ENCODE measurements around the gene AP2B1. TPM values are rescaled to one million over a fixed set of nuclear protein-coding genes. Genes with fewer than 3 reads are reported as not detected.

The AP2B1 gene
- total RNA-seq, 2 experiments from 2014 or later = 147 to 150 TPM

GRCh38 chr17:35713069-35713728 is 126.1 kb downstream of the AP2B1 start:
- Mint-ChIP-seq H3K4me1 (peaks cover 10% of the 10 kb centered on the region), H3K27me3 (no peaks in the 10 kb centered on the region), H3K27ac (no peak overlapping the region), H3K36me3 (peaks cover 21% of the 10 kb centered on the region), H3K9me3 (no peaks in the 10 kb centered on the region), H3K4me3 (no peak overlapping the region)
- DNase-seq = no peak

- H3K27ac Mint-ChIP-seq = no peak overlapping the region
- no peak overlapping the region for H3K4me3 Mint-ChIP-seq
These were observed 127.9 kb downstream of the AP2B1 start for GRCh38 chr17:35714988-35715387.

GRCh38 chr17:35715416-35715815 is 128.3 kb downstream of the AP2B1 start:
- no peak for DNase-seq
- H3K4me3 Mint-ChIP-seq = no peak overlapping the region
- H3K9me3 Mint-ChIP-seq = no peaks in the 10 kb centered on the region
- peaks cover 3% of the 10 kb centered on the region for H3K4me1 Mint-ChIP-seq
- no peaks in the 10 kb centered on the region for H3K27me3 Mint-ChIP-seq
- peaks cover 17% of the 10 kb centered on the region for H3K36me3 Mint-ChIP-seq
- no peak overlapping the region for H3K27ac Mint-ChIP-seq

More at GRCh38 chr17:35714988-35715387, 127.9 kb downstream of the AP2B1 start:
- DNase-seq = no peak
- Mint-ChIP-seq H3K27me3 (no peaks in the 10 kb centered on the region), H3K36me3 (peaks cover 19% of the 10 kb centered on the region), H3K9me3 (no peaks in the 10 kb centered on the region), H3K4me1 (peaks cover 3% of the 10 kb centered on the region)

GRCh38 chr17:35716173-35716572 is 129.1 kb downstream of the AP2B1 start:
- H3K27me3 Mint-ChIP-seq = no peaks in the 10 kb centered on the region
- H3K4me1 Mint-ChIP-seq = peaks cover 1% of the 10 kb centered on the region

GRCh38 chr17:35716897-35717465 is 129.9 kb downstream of the AP2B1 start:
- H3K27me3 Mint-ChIP-seq = no peaks in the 10 kb centered on the region
- no peaks in the 10 kb centered on the region for H3K9me3 Mint-ChIP-seq
- H3K36me3 Mint-ChIP-seq = peaks cover 14% of the 10 kb centered on the region
- H3K4me3 Mint-ChIP-seq = no peak overlapping the region
- H3K27ac Mint-ChIP-seq = no peak overlapping the region
- no peaks in the 10 kb centered on the region for H3K4me1 Mint-ChIP-seq
- no peak for DNase-seq

More at GRCh38 chr17:35716173-35716572, 129.1 kb downstream of the AP2B1 start:
- no peak overlapping the region for H3K4me3 Mint-ChIP-seq
- no peaks in the 10 kb centered on the region for H3K9me3 Mint-ChIP-seq
- peaks cover 15% of the 10 kb centered on the region for H3K36me3 Mint-ChIP-seq
- DNase-seq = no peak
- no peak overlapping the region for H3K27ac Mint-ChIP-seq

- H3K4me1 Mint-ChIP-seq = no peaks in the 10 kb centered on the region
- H3K36me3 Mint-ChIP-seq = peaks cover 14% of the 10 kb centered on the region
- no peak overlapping the region for H3K4me3 Mint-ChIP-seq
- no peak overlapping the region for H3K27ac Mint-ChIP-seq
- H3K27me3 Mint-ChIP-seq = no peaks in the 10 kb centered on the region
- no peaks in the 10 kb centered on the region for H3K9me3 Mint-ChIP-seq
- no peak for DNase-seq
These were observed 130.4 kb downstream of the AP2B1 start for GRCh38 chr17:35717475-35717874.

- Mint-ChIP-seq H3K27ac (no peak overlapping the region), H3K4me3 (no peak overlapping the region), H3K27me3 (no peaks in the 10 kb centered on the region), H3K36me3 (peaks cover 13% of the 10 kb centered on the region), H3K9me3 (no peaks in the 10 kb centered on the region), H3K4me1 (no peaks in the 10 kb centered on the region)
- DNase-seq = no peak
These were observed 136.6 kb downstream of the AP2B1 start for GRCh38 chr17:35723735-35724134.

GRCh38 chr17:35725058-35725457 is 137.9 kb downstream of the AP2B1 start:
- H3K4me1 Mint-ChIP-seq = peaks cover 1% of the 10 kb centered on the region
- no peaks in the 10 kb centered on the region for H3K27me3 Mint-ChIP-seq
- DNase-seq = no peak
- H3K9me3 Mint-ChIP-seq = no peaks in the 10 kb centered on the region
- H3K36me3 Mint-ChIP-seq = peaks cover 10% of the 10 kb centered on the region
- H3K27ac Mint-ChIP-seq = no peak overlapping the region
- H3K4me3 Mint-ChIP-seq = no peak overlapping the region

- DNase-seq = no peak
- H3K4me3 Mint-ChIP-seq = no peak overlapping the region
- H3K27me3 Mint-ChIP-seq = no peaks in the 10 kb centered on the region
- H3K36me3 Mint-ChIP-seq = peaks cover 13% of the 10 kb centered on the region
- peaks cover 7% of the 10 kb centered on the region for H3K4me1 Mint-ChIP-seq
- H3K9me3 Mint-ChIP-seq = no peaks in the 10 kb centered on the region
- H3K27ac Mint-ChIP-seq = no peak overlapping the region
These were observed 138.6 kb downstream of the AP2B1 start for GRCh38 chr17:35725802-35726126.

GRCh38 chr17:35726127-35726952 is 139.2 kb downstream of the AP2B1 start:
- Mint-ChIP-seq H3K9me3 (no peaks in the 10 kb centered on the region), H3K27ac (no peak overlapping the region), H3K36me3 (peaks cover 16% of the 10 kb centered on the region), H3K4me1 (peaks cover 12% of the 10 kb centered on the region), H3K27me3 (no peaks in the 10 kb centered on the region), H3K4me3 (no peak overlapping the region)
- no peak for DNase-seq

GRCh38 chr17:35726953-35727460 is 139.9 kb downstream of the AP2B1 start:
- H3K4me1 Mint-ChIP-seq = peaks cover 12% of the 10 kb centered on the region
- peaks cover 16% of the 10 kb centered on the region for H3K36me3 Mint-ChIP-seq
- no peaks in the 10 kb centered on the region for H3K9me3 Mint-ChIP-seq
- H3K27me3 Mint-ChIP-seq = no peaks in the 10 kb centered on the region
- H3K4me3 Mint-ChIP-seq = no peak overlapping the region
- no peak overlapping the region for H3K27ac Mint-ChIP-seq
- no peak for DNase-seq

GRCh38 chr17:35727635-35728034 is 140.5 kb downstream of the AP2B1 start:
- Mint-ChIP-seq H3K4me3 (no peak overlapping the region), H3K27me3 (no peaks in the 10 kb centered on the region), H3K4me1 (peaks cover 12% of the 10 kb centered on the region)

GRCh38 chr17:35728551-35728950 is 141.4 kb downstream of the AP2B1 start:
- H3K9me3 Mint-ChIP-seq = no peaks in the 10 kb centered on the region
- no peak overlapping the region for H3K27ac Mint-ChIP-seq
- H3K27me3 Mint-ChIP-seq = no peaks in the 10 kb centered on the region
- DNase-seq = no peak
- peaks cover 12% of the 10 kb centered on the region for H3K4me1 Mint-ChIP-seq
- no peak overlapping the region for H3K4me3 Mint-ChIP-seq
- H3K36me3 Mint-ChIP-seq = peaks cover 13% of the 10 kb centered on the region

More at GRCh38 chr17:35727635-35728034, 140.5 kb downstream of the AP2B1 start:
- no peak for DNase-seq
- Mint-ChIP-seq H3K9me3 (no peaks in the 10 kb centered on the region), H3K27ac (no peak overlapping the region), H3K36me3 (peaks cover 16% of the 10 kb centered on the region)

GRCh38 chr17:35729405-35729833 is 142.3 kb downstream of the AP2B1 start:
- DNase-seq = no peak
- Mint-ChIP-seq H3K4me3 (no peak overlapping the region), H3K4me1 (peaks cover 12% of the 10 kb centered on the region), H3K27ac (no peak overlapping the region), H3K36me3 (peaks cover 12% of the 10 kb centered on the region), H3K27me3 (no peaks in the 10 kb centered on the region), H3K9me3 (no peaks in the 10 kb centered on the region)

- H3K36me3 Mint-ChIP-seq = peaks cover 8% of the 10 kb centered on the region
- peak overlapping the region; percentile 77 for H3K4me3 Mint-ChIP-seq
- no peaks in the 10 kb centered on the region for H3K9me3 Mint-ChIP-seq
- no peaks in the 10 kb centered on the region for H3K27me3 Mint-ChIP-seq
- H3K27ac Mint-ChIP-seq = no peak overlapping the region
- peaks cover 12% of the 10 kb centered on the region for H3K4me1 Mint-ChIP-seq
- no peak for DNase-seq
These were observed 143.4 kb downstream of the AP2B1 start for GRCh38 chr17:35730400-35731005.
